HepG2 (cell line): ENCODE measurements around the gene TULP4. TPM values are rescaled to one million over a fixed set of nuclear protein-coding genes. Genes with fewer than 3 reads are reported as not detected.

Source experiments
- ATF1 ChIP-seq: IDR thresholded peaks from 2 replicates; pipeline ENCODE4 v1.6.1; 2016; ENCODE audit warnings: mild to moderate bottlenecking, control low read depth
- ERF ChIP-seq: IDR thresholded peaks from 2 replicates; pipeline ENCODE4 v1.6.1; 2018; ENCODE audit warnings: missing biosample characterization, missing genetic modification reagents
- FOXM1 ChIP-seq: sonication (generic); formaldehyde crosslinking; IDR thresholded peaks from 2 replicates; pipeline ENCODE4 v1.5.0; 2020; ENCODE audit warnings: missing genetic modification reagents
- GPN1 ChIP-seq: sonication (generic); formaldehyde crosslinking; IDR thresholded peaks from 2 replicates; pipeline ENCODE4 v1.5.1; 2020; ENCODE audit warnings: missing genetic modification reagents, borderline replicate concordance
- HNRNPL ChIP-seq: fragments of 200-400 bp; formaldehyde crosslinking; IDR thresholded peaks from 2 replicates; pipeline ENCODE4 v1.6.1; 2017; ENCODE audit warnings: mild to moderate bottlenecking, low read depth, low read length
- REL ChIP-seq: sonication (generic); formaldehyde crosslinking; conservative IDR thresholded peaks from 2 replicates; pipeline ENCODE4 v1.8.0; 2022; ENCODE audit warnings: mild to moderate bottlenecking, missing genetic modification reagents, moderate library complexity
- SIN3B ChIP-seq: fragments of 150-350 bp; IDR thresholded peaks from 2 replicates; pipeline ENCODE4 v1.6.1; 2014; ENCODE audit warnings: low read length
- SRY ChIP-seq: sonication (generic); formaldehyde crosslinking; IDR thresholded peaks from 2 replicates; pipeline ENCODE4 v1.8.0; 2022; ENCODE audit warnings: mild to moderate bottlenecking, missing genetic modification reagents
- ZFX ChIP-seq: sonication (generic); formaldehyde crosslinking; IDR thresholded peaks from 2 replicates; pipeline ENCODE4 v1.4.0; 2020; ENCODE audit warnings: mild to moderate bottlenecking, low read depth, missing genetic modification reagents, moderate library complexity
- ZNF446 ChIP-seq: sonication (generic); formaldehyde crosslinking; IDR thresholded peaks from 2 replicates; pipeline ENCODE4 v1.5.0; 2020; ENCODE audit warnings: mild to moderate bottlenecking, missing genetic modification reagents
- ZNF589 ChIP-seq: sonication (generic); formaldehyde crosslinking; conservative IDR thresholded peaks from 2 replicates; pipeline ENCODE4 v1.8.0; 2022; ENCODE audit warnings: mild to moderate bottlenecking, moderate library complexity, missing genetic modification reagents
- ZNF674 ChIP-seq: sonication (generic); formaldehyde crosslinking; IDR thresholded peaks from 2 replicates; pipeline ENCODE4 v1.5.0; 2020; ENCODE audit warnings: low read depth, mild to moderate bottlenecking, missing genetic modification reagents
- ZNF772 ChIP-seq: sonication (generic); formaldehyde crosslinking; IDR thresholded peaks from 2 replicates; pipeline ENCODE4 v1.5.0; 2020; ENCODE audit warnings: mild to moderate bottlenecking, missing genetic modification reagents
- polyA plus RNA-seq, 8 experiments: library from polyadenylated mRNA; depleted of rRNA in 3 of 8; stranded (reverse) in 7 of 8; unstranded in 1 of 8; fragments of >200 nt; fragmentation: Illumina TruSeq in 4 of 8; extraction: Trizol in 4 of 8; gene quantifications; 2 replicates each; pipeline versions ENCODE4 v1.2.1 to v1.2.3, GENCODE V29; 2011 to 2016; ENCODE audit warnings: low read depth in 4 of 8, missing spikeins in 1 of 8, mixed read lengths in 1 of 8; ENCODE audit not compliant: insufficient read depth in 1 of 8
- total RNA-seq, 5 experiments: library from RNA; depleted of rRNA; stranded (reverse); fragments of >200 nt; fragmentation: Illumina TruSeq; extraction: Trizol; gene quantifications; 2 replicates each; pipeline ENCODE4 v1.2.3, GENCODE V29; 2016; ENCODE audit warnings: low read depth in 1 of 5
- TF ChIP-seq, protein P1 (sequence below): sonication (generic); formaldehyde crosslinking; IDR thresholded peaks from 2 replicates; pipeline ENCODE4 v1.4.0; 2020; ENCODE audit warnings: missing genetic modification reagents
- TF ChIP-seq, protein P2 (sequence below): conservative IDR thresholded peaks from 2 replicates; pipeline ENCODE4 v1.6.1; 2018; ENCODE audit warnings: missing genetic modification reagents
- TF ChIP-seq, protein P3 (sequence below): sonication (generic); formaldehyde crosslinking; IDR thresholded peaks from 2 replicates; pipeline ENCODE4 v1.5.0; 2020; ENCODE audit warnings: mild to moderate bottlenecking, missing genetic modification reagents, borderline replicate concordance
- TF ChIP-seq, protein P4 (sequence below): IDR thresholded peaks from 2 replicates; pipeline ENCODE4 v1.4.0; 2020; ENCODE audit warnings: mild to moderate bottlenecking, missing genetic modification reagents
- TF ChIP-seq, protein P5 (sequence below): sonication (generic); formaldehyde crosslinking; IDR thresholded peaks from 2 replicates; pipeline ENCODE4 v1.8.0; 2023; ENCODE audit warnings: mild to moderate bottlenecking, missing genetic modification reagents

TULP4 gene
- total and polyA plus RNA-seq, 2 of the 13 experiments (the other 11 are each of a cell fraction or from before 2014, with no cell fraction given), result 21.1 to 122 TPM

DNA sequence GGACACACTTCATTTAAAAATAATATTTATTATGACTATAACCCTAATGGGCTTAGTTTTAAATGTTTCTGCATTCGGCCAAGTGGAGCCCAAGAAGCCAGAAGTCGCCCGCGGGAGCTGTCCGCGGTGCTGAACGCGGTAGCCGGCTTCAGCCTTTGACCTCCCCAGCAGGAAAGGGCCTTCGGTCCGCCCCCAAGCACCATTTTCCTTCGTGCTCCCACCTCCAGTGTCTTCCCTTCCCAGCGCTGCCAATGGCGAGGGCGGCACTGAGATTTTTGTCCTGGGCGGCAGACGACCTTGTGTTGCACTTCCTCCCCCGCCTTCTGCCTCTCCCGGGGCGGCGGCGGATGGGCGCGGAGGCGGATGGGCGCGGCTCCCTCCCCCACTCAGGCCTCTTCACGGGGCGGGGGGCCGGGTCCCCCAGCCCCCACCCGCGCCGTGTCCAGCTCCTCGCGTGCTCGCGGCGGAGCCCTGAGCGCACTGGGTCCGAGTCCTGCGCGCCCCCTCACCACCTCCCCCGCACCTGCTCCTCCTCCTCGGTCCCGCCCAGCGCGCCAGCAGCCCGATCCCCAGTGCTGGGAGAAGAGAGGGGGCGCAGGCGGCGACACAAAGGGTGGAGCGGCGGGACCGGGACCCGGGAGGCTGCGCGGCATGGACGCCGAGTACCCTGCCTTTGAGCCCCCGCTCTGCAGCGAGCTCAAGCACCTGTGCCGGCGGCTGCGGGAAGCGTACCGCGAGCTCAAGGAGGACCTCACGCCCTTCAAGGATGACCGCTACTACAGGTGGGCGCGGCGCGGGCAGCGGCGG is 224.0 kb downstream of the TULP4 start (continued):
- 0 out of 2 replicates have a peak, but pooled peaks have one; percentile 24 for TF ChIP-seq HNRNPL
- no peak for TF ChIP-seq ATF1
- peak; percentile 35; the same call in 1 of the 2 replicates for TF ChIP-seq ZFX
- TF ChIP-seq, protein P1, sequence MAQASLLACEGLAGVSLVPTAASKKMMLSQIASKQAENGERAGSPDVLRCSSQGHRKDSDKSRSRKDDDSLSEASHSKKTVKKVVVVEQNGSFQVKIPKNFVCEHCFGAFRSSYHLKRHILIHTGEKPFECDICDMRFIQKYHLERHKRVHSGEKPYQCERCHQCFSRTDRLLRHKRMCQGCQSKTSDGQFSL (CRISPR knock-in tag), result 0 out of 2 replicates have a peak, but pooled peaks have one; percentile 41
- peak; percentile 98 for TF ChIP-seq ZNF446 (CRISPR knock-in tag)
- 0 out of 2 replicates have a peak, but pooled peaks have one; percentile 89 for TF ChIP-seq GPN1 (CRISPR knock-in tag)
- TF ChIP-seq, protein P2, sequence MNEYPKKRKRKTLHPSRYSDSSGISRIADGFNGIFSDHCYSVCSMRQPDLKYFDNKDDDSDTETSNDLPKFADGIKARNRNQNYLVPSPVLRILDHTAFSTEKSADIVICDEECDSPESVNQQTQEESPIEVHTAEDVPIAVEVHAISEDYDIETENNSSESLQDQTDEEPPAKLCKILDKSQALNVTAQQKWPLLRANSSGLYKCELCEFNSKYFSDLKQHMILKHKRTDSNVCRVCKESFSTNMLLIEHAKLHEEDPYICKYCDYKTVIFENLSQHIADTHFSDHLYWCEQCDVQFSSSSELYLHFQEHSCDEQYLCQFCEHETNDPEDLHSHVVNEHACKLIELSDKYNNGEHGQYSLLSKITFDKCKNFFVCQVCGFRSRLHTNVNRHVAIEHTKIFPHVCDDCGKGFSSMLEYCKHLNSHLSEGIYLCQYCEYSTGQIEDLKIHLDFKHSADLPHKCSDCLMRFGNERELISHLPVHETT (CRISPR knock-in tag), result peak; percentile 88
- TF ChIP-seq, protein P3, sequence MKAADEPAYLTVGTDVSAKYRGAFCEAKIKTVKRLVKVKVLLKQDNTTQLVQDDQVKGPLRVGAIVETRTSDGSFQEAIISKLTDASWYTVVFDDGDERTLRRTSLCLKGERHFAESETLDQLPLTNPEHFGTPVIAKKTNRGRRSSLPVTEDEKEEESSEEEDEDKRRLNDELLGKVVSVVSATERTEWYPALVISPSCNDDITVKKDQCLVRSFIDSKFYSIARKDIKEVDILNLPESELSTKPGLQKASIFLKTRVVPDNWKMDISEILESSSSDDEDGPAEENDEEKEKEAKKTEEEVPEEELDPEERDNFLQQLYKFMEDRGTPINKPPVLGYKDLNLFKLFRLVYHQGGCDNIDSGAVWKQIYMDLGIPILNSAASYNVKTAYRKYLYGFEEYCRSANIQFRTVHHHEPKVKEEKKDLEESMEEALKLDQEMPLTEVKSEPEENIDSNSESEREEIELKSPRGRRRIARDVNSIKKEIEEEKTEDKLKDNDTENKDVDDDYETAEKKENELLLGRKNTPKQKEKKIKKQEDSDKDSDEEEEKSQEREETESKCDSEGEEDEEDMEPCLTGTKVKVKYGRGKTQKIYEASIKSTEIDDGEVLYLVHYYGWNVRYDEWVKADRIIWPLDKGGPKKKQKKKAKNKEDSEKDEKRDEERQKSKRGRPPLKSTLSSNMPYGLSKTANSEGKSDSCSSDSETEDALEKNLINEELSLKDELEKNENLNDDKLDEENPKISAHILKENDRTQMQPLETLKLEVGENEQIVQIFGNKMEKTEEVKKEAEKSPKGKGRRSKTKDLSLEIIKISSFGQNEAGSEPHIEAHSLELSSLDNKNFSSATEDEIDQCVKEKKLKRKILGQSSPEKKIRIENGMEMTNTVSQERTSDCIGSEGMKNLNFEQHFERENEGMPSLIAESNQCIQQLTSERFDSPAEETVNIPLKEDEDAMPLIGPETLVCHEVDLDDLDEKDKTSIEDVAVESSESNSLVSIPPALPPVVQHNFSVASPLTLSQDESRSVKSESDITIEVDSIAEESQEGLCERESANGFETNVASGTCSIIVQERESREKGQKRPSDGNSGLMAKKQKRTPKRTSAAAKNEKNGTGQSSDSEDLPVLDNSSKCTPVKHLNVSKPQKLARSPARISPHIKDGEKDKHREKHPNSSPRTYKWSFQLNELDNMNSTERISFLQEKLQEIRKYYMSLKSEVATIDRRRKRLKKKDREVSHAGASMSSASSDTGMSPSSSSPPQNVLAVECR (CRISPR knock-in tag), result peak; percentile 98
- TF ChIP-seq, protein P4, sequence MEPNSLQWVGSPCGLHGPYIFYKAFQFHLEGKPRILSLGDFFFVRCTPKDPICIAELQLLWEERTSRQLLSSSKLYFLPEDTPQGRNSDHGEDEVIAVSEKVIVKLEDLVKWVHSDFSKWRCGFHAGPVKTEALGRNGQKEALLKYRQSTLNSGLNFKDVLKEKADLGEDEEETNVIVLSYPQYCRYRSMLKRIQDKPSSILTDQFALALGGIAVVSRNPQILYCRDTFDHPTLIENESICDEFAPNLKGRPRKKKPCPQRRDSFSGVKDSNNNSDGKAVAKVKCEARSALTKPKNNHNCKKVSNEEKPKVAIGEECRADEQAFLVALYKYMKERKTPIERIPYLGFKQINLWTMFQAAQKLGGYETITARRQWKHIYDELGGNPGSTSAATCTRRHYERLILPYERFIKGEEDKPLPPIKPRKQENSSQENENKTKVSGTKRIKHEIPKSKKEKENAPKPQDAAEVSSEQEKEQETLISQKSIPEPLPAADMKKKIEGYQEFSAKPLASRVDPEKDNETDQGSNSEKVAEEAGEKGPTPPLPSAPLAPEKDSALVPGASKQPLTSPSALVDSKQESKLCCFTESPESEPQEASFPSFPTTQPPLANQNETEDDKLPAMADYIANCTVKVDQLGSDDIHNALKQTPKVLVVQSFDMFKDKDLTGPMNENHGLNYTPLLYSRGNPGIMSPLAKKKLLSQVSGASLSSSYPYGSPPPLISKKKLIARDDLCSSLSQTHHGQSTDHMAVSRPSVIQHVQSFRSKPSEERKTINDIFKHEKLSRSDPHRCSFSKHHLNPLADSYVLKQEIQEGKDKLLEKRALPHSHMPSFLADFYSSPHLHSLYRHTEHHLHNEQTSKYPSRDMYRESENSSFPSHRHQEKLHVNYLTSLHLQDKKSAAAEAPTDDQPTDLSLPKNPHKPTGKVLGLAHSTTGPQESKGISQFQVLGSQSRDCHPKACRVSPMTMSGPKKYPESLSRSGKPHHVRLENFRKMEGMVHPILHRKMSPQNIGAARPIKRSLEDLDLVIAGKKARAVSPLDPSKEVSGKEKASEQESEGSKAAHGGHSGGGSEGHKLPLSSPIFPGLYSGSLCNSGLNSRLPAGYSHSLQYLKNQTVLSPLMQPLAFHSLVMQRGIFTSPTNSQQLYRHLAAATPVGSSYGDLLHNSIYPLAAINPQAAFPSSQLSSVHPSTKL (CRISPR knock-in tag), result peak; percentile 88
- TF ChIP-seq ERF (CRISPR knock-in tag), result peak; percentile 100
- TF ChIP-seq SIN3B, result no peak
- peak; percentile 73; the same call in 1 of the 2 replicates for TF ChIP-seq FOXM1
- TF ChIP-seq ZNF772 (CRISPR knock-in tag), result peak; percentile 92; the same call in 1 of the 2 replicates
- peak; percentile 99 for TF ChIP-seq ZNF589 (CRISPR knock-in tag)
- peak; percentile 81; the same call in 1 of the 2 replicates for TF ChIP-seq REL (CRISPR knock-in tag)
- peak; percentile 98 for TF ChIP-seq SRY (CRISPR knock-in tag)
- no peak for TF ChIP-seq ZNF674 (CRISPR knock-in tag)
- TF ChIP-seq, protein P5, sequence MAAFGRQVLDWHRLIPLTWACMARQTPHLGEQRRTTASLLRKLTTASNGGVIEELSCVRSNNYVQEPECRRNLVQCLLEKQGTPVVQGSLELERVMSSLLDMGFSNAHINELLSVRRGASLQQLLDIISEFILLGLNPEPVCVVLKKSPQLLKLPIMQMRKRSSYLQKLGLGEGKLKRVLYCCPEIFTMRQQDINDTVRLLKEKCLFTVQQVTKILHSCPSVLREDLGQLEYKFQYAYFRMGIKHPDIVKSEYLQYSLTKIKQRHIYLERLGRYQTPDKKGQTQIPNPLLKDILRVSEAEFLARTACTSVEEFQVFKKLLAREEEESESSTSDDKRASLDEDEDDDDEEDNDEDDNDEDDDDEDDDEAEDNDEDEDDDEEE, result peak; percentile 75; the same call in 1 of the 2 replicates
